GM19328 (cell line): Measurements from ENCODE around the gene DPF3.

Experiments used
- ATAC-seq: cut with Tn5 transposase; IDR thresholded peaks from one replicate; pipeline ENCODE4 v1.9.1; 2021; ENCODE audit warnings: mild to moderate bottlenecking, moderate library complexity; ENCODE audit not compliant: unreplicated experiment

The DPF3 gene

GRCh38 chr14:72582582-72582981 is 311.3 kb downstream of the DPF3 start:
- ATAC-seq: no peak

GRCh38 chr14:72578514-72578913 is 315.4 kb downstream of the DPF3 start:
- ATAC-seq: no peak

- ATAC-seq: no peak
Observed at GRCh38 chr14:72577521-72577920, 316.4 kb downstream of the DPF3 start.

- no peak for ATAC-seq
Observed at GRCh38 chr14:72576258-72576657, 317.6 kb downstream of the DPF3 start.

- ATAC-seq: no peak
Observed at GRCh38 chr14:72574715-72575114, 319.2 kb downstream of the DPF3 start.

- no peak for ATAC-seq
Observed at GRCh38 chr14:72573725-72574417, 320.0 kb downstream of the DPF3 start.
